GM18502 (cell line): ENCODE measurements around the gene ZNF444.
"Not testable (repeated sequence)": the region's sequence is repeated elsewhere in the genome, so short reads cannot be mapped to it uniquely, and the experiment has no call there.

Experiments
- ATAC-seq: cut with Tn5 transposase; IDR thresholded peaks from one replicate; pipeline ENCODE4 v1.9.1; 2021; ENCODE audit warnings: mild to moderate bottlenecking; ENCODE audit not compliant: unreplicated experiment, poor library complexity

Gene ZNF444

DNA sequence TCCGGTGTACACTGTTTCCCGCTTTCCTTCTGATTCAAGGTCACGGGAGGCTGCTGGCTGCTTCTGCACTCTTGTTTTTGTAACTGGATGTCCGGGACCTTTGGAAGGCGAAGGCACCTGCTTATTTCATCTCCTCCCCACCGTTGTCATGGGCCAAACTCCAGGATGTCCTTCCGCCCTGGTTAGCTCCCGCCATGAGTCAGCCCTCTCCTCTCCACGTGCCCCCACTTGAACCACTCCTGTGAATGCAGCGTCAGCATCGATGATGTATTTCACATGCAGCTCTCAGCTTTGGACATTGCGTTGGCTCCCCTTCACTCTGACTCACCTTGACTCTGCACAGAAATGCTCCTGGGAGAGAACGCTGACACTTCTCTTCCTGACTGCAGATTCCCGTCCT is 29.2 kb downstream of the ZNF444 start:
- no peak for ATAC-seq

DNA sequence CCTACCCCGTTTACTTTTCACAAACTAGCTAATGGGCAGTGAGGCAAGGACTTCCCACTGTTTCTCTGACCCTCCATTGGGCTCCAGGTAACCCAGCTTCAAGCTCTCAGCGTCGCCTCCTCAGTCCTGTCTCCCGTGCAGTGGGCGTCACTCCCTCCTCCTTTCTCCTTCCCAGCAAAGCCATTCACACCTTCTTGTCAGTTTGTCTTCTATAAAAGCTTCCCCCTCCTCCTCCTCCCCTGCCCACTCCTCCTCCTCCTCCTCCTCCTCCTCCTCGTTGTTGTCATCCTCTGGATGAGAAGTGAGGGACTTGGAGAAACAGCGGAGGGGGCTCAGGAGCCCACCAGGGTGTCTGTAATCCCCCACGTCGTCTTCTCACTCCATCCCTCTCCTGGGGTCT is 33.0 kb downstream of the ZNF444 start:
- no peak for ATAC-seq

DNA sequence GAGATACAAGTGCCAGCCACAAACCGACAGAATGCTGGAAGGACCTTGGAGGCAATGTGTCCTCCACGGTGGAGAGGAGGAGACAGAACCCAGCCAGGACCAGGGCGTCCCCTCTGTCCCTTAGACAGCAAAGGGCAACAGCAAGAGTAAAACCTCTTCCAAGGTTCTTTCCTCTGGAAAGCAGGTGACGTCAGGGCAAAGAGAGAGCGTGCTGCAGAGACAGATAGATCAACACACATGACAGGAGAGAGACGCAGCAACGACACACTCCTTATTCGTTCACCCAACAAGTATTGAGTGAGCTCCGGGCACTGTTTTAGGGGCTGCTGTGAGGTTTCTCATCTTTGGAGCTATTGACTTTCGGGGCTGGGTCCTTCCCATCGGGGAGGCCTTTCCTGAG is 33.5 kb downstream of the ZNF444 start:
- no peak for ATAC-seq

DNA sequence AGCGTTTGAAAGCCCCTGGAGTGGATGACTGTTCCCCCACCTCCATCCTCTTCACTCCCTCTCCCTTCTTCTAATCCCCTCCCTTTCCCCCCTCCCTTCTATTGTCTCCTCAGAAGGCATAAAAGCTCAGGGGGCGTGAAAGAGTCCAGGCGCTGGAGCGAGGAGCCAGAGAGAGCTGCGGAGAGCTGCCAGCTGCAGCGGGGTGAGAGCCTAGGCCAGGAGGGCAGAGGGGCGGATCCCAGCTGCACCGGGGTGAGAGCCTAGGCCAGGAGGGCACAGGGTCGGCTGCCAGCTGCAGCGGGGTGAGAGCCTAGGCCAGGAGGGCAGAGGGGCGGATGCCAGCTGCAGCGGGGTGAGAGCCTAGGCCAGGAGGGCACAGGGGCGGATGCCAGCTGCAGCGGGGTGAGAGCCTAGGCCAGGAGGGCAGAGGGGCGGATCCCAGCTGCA is 34.8 kb downstream of the ZNF444 start, which contains the start of gene GALP:
Gene GALP (plus strand): TSS at position 148 of the 447 bp plus-strand sequence. CDS start 1,101 bp downstream, outside the sequence.
- ATAC-seq, result not testable (repeated sequence)

DNA sequence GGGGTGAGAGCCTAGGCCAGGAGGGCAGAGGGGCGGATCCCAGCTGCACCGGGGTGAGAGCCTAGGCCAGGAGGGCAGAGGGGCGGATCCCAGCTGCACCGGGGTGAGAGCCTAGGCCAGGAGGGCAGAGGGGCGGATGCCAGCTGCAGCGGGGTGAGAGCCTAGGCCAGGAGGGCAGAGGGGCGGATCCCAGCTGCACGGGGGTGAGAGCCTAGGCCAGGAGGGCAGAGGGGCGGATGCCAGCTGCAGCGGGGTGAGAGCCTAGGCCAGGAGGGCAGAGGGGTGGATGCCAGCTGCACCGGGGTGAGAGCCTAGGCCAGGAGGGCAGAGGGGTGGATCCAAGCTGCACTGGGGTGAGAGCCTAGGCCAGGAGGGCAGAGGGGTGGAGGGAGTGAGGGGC is 35.2 kb downstream of the ZNF444 start:
- ATAC-seq, result not testable (repeated sequence)

DNA sequence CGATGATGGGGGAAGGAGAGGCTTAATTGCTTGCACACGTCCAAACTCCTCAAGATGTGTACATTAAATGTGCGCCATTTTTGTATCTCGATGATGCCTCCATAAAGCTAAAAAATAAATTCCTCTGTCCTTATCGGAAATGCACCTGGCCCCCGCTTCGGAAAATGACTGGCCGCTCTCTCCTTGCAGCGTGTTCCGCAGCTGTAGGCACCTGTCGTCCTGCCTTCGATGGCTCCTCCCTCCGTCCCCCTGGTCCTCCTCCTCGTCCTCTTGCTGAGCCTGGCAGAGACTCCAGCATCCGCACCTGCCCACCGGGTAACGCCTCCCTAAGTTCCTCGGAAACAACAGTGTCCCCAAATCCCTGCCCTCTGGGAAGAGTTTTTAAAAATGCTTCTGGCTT is 35.8 kb downstream of the ZNF444 start:
- ATAC-seq, result no peak

DNA sequence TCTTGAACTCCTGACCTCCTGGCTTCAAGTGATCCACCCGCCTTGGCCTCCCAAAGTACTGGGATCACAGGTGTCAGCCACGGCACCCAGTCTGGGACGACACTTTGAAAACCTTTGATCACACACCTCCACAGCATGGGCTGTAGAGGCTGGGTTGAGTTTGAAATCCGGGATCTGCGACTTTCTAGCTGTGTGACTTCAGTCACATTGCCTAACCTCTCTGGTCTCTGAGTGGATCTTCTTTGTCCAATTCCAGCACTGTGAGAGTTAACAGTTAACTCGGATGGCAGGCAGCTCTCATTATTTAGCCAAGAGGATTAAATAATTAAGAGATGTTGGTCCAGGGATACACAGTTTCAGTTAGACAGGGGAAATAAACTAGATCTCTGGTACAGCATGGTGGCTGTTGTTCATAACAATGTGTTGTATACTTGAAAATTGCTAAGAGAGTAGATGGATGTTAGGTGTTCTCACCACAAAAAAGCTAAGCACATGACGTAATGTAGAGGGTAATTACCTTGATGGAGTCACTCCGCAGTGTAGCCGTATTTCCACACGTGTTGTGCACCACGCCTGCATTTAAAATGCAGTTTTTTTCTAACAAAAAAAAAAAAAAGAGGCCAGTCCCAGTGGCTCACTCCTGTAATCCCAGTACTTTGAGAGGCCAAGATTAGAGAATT is 36.6 kb downstream of the ZNF444 start:
- ATAC-seq, result no peak

DNA sequence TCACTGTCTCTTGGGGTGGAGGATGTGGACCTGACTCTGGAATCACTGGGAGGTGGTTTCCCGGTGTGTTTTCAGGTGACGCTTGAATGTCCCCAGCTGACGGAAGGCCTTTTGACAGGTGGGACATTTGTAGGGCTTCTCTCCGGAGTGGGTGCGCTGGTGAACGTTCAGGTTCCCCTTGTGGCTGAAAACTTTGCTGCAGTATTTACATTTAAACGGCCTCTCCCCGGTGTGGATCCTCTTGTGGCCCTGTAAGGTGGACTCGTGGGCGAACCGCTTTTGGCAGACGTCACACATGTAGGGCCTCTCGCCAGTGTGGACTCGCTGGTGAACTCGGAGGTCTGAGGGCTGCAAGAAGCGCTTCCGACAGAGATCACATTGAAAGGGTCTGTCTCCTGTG is 48.7 kb downstream of the ZNF444 start:
- no peak for ATAC-seq

DNA sequence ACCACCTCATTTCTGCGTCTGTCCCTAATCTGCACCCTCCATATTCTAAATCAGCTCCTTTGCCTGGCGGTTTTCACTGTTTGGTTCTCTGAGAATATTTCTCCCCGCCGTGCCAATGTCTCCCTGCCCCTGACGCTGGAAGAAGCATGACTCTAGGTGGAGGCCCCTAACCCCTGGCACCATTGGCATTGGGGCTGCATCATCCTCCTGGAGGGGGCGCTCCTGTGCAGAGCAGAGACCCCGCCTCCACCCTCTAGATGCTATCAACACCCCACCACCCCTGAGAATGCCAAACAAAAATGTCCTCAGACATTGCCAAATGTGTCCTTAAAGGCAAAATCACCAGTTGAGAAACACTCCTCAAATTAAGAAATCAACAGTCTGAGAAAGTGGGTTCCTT is 50.0 kb downstream of the ZNF444 start:
- ATAC-seq, result no peak

DNA sequence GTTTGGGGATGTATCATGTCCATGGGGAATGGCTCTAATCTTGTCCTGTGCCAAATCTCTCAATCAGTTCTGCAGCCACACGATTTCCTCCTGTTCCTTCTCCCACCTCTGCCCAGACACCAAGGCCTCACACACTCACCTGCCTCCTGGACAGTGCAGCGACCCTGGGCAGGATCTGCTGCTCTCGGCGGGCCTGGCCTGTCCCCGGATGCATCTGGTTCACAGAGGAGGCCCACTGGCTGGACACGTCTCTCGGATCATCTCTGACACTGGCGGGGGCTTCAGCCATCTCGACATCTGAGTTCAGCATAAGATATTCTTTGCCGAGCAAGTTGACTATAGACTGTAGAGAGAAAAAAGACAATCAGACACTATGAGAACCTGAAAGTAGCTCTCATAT is 50.6 kb downstream of the ZNF444 start:
- no peak for ATAC-seq

DNA sequence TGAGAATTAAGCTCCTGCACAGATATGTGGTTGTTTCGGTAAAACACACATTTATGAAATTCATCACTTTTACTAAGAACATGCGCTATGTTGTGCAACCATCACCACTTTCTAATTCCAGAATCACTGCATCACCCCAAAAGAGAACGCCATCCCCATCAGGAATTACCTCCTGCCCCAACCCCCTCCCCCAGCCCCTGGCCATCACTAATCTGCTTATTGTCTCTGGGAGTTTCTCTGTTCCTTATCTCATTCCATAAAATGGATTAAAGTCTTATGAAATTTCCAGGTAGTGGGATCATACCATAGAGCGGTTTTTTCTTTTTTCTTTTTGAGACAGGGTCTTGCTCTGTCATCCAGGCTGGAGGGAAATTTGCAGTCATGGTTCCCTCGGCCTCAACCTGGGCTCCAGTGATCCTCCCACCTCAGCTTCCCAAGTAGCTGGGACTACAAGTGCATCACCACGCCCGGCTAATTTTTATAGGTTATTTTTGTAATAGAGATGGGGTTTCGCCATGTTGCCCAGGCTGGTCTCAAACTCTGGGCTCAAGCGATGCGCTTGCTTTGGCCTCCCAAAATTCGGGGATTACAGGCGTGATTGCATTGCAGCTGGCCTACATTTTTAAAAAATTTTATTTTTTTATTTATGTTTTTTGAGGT is 53.0 kb downstream of the ZNF444 start:
- ATAC-seq, result no peak

DNA sequence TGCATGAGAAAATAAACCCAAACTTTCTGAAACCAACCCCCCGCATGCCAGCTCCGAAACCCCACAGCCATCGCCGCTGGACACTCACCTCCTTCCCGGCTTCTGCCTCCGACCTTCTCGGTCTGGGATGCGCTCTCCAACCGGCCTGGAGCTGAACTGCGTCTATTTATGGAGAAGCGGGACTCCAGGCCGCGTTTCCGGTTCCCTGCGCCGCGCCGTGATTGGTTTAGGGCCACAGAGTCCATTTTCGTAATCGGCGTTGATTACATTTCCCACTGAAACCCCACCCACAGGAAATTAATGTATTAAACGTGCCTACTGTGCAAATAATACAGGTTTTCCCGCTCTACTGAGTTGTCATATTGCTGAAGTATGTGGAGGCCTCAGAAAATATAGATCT is 56.6 kb downstream of the ZNF444 start, which contains the start of gene ZSCAN5B:
Gene ZSCAN5B (minus strand): TSS at position 138 of the 400 bp plus-strand sequence. CDS start 4,731 bp downstream, outside the sequence.
- not testable (repeated sequence) for ATAC-seq

DNA sequence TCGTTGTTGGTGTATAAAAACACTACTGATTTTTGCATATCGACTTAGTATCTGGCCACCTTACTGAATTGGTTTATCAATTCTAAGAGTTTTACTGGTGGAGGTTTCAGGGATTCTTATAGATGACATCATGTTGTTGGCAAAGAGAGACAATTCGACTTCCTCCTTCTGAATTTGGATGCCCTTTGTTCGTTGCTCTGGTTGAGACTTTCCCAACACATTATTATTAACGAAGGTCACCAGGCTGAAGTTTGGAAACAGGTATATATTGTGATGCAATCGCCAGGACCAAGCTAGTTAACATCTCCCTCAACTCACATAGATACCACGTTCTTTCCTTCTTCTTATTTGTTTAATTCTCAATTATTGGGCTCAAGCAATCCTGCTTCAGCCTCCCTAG is 58.6 kb downstream of the ZNF444 start:
- ATAC-seq, result no peak

DNA sequence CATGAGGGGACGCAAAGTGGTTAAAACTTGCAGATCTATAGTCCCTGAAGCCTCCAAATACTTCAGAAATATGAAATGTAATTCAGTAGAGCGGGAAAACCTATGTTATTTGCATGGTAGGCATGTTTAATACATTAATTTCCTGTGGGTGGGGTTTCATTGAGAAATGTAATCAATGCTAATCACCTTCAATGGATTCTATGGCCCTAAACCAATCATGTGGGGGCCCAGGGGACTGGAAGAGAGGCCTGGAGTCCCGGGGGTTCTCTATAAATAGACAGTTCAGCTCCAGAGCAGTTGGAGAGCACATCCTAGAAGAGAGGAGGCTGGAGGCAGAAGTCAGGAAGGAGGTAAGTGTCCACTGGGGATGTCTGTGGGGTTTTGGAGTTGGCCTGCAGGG is 60.9 kb downstream of the ZNF444 start, which contains the start of gene ZSCAN5C:
Gene ZSCAN5C (plus strand): TSS at position 301 of the 400 bp plus-strand sequence. CDS start 3,641 bp downstream, outside the sequence.
- ATAC-seq, result no peak

DNA sequence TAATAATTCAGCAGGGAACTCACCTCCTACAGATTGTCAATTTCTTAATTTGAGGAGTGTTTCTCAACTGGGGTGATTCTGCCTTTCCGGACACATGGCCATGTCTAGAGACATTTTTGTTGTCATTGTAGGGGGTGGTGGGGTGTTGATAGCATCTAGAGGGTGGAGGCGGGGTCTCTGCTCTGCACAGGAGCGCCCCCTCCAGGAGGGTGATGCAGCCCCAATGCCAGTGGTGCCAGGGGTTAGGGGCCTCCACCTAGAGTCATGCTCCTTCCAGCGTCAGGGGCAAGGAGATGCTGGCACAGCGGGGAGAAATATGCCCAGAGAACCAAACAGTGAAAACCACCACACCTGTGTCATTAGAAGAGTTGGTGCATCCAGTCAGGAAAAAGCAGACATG is 66.5 kb downstream of the ZNF444 start:
- not testable (repeated sequence) for ATAC-seq

DNA sequence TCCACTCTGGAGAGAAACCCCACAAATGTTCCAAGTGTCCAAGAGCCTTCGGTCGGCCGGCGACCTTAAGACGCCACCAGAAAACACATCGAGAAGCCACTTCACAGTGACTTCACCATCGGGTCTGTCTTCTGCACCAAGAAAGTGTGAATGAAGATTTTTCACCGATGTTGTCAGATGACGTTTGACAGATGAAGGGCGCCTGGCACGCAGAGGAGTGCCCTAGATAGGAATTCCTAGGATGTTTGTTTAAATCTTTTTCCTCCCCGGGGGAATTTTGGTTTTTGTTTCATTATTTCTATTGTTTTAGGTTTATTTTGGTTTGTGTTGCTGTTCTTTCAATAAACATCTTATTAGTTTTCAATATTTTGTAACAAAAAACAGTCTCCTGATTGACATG is 68.0 kb downstream of the ZNF444 start:
- no peak for ATAC-seq

DNA sequence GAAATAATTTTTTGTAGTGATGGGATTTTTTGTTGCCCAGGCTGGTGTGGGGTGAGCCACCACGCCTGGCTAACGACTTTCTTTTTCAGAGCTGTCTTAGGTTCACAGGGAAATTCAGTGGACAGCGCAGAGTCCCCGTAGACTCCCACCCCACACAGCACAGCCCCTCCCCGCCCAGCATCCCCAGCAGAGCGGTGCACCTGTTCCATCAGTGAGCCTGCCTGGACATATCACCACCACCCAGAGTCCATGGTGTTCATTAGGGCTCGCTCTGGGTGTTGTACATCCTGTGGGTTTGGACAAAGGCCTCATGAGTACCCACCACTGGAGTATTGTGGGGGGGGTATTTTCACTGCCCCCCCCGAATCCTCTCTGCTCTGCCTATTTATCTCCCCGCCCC is 68.9 kb downstream of the ZNF444 start:
- ATAC-seq, result not testable (repeated sequence)
